NCI-H748 (cell line): Measurements from ENCODE around the gene DPP10.
A peak's percentile ranks its signal among the peaks of the same experiment; 100 is the strongest.
"Not testable (repeated sequence)": the region's sequence is repeated elsewhere in the genome, so short reads cannot be mapped to it uniquely, and the experiment has no call there.

Source experiments
- DNase-seq: peaks from one replicate; lab custom pipeline; 2025; ENCODE audit not compliant: unreplicated experiment; lab: John Stamatoyannopoulos, UW

DPP10 gene

DNA sequence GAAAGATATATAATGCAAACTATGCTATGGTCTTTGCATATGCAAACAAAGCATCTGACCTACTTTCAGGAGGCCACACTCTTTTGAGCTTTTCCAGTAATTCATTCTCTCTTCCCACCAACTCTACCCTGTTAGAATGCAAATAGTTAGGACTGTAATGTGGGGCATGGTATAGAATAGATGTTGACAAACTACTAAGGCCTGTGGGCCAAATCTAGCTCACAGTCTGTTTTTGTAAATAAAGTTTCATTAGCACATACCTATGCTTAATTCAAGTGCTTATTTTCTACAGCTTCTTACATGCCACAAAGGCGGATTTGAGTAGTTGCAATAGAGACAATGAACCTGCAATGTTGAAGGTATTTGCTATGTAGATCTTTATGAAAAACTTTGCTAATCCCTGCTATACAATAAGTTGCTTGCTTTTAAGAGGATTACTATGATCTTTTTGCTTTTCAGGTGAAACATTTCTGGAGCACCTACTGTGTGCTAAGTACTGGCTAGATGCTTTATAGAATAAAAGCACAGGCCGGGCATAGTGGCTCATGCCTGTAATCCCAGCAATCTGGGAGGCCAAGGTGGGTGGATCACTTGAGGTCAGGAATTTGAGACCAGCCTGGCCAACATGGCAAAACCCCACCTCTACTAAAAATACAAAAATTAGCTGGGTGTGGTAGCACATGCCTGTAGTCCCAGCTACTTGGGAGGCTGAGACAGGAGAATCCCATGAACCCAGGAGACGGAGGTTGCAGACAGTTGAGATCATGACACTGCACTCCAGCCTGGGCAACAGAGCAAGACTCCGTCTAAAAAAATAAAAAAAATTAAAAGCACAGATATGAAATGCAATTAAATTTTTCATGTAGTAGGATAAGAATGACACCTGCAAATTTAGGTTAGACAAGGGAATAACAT lies 267.8 kb downstream of the DPP10 start:
- DNase-seq = no peak

DNA sequence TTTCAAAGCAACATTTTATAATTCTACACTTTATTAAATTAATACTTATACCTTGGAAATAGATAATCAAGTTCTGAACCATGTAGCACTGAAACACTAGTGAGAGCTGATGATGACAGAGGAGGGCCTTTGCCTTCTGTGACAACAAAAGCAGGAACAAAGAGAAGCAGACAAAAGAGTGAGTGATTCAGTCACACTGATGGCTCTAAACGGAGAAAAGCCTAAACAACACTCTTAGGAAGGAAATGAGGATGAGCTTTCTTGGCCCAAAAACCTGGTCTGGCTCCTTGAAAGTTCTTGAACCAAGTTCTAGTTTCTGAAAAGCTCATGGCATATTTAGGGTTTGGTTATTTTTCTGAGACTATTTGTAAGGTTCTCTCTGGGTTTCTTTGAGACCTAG lies 271.9 kb downstream of the DPP10 start:
- DNase-seq = peak; percentile 34

DNA sequence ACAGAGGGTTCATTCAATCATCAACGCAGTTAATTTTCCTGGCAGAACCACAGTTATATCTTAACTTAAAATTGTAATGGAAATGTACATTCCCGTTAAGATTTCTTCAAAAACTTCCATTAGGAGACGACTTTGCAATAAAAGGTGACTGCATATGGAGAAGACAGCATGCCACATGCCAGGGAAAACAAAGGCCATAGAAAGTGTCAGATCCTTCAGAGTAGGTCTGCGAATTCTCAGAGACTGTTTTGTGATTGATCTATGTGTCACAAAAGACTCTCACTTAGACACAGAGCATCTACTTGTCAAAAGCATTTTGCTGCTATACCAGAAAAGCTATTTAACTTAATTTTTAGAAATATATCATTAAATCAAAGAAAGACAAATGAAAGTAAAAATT lies 274.6 kb downstream of the DPP10 start:
- DNase-seq = no peak

- no peak for DNase-seq
Observed at GRCh38 chr2:114724454-114724853, 282.0 kb downstream of the DPP10 start.

- DNase-seq = no peak
Observed at GRCh38 chr2:114727012-114727411, 284.6 kb downstream of the DPP10 start.

DNA sequence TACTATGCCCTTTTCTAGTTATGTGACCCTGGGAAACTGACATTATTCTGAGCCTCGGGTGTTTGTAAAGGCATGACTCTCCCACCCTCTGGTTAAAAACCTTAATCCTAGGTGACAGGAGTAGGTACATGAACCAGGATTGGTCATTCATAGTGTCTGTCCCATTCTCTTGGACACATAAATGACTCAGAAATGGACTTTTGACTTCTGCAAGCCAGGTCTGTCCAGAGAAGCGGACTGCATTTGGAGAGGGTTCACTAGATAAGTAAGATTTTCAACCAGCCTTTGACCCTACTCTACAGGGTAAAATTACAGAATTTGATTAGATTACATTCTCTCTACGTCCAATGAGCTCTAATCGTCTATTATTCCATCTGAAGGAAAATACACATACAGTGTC lies 285.9 kb downstream of the DPP10 start:
- no peak for DNase-seq

DNA sequence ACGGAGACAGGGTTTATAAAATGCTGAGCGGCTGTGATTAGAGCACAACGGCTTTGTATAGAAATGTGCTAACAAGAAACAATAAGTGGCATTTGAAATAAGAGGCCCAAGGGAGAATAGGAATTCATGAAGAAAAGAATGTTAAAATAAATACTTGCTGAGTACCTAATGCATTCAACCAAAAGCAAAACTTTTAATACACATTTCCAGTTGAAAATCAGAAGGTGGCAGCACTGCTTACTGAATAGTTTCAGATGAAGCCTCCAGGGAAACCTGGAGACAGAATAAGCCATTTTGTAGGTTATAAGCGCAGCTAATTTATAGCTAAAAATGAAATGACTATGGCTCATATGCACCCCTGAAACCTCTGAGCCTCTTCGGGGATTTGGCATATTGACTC lies 286.6 kb downstream of the DPP10 start:
- DNase-seq = peak; percentile 19

DNA sequence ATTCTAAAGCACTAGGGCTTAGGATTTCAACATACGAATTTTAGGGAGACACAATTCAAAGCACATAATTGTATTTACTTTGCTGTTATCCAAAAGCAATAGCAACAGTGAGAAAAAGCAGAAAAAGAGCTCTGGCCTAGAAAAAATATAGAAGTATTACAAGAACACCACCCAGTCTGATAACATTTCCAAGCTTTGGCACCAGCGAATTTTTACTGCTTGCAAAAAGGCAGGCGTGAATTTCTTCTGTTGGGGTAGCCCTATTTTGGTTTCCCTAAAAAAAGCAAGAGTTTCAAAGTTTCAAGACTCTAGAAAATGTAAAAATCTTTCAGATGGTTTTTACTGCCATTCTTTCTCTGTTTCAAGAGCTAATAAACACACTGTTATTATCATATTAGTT lies 292.7 kb downstream of the DPP10 start:
- DNase-seq = no peak

DNA sequence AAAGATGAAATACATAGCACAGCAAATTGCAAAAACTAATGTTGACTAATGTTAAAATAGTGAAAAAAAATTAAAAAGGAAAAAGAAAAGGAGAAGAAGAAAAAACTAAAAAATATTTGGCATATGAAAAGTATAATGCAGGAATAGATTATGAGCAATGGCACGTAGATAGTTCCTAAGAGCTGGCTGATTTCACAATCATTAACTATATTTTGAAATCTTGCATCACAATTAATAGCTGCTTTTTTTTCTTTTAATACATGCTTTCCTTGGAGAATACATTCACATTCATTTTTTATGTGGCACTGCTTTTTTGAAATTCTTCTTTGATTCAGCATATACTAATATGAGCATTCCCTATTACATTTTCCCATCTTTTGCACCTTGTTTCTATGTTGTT lies 299.8 kb downstream of the DPP10 start:
- no peak for DNase-seq

- DNase-seq = no peak
Observed at GRCh38 chr2:114745700-114746099, 303.3 kb downstream of the DPP10 start.

DNA sequence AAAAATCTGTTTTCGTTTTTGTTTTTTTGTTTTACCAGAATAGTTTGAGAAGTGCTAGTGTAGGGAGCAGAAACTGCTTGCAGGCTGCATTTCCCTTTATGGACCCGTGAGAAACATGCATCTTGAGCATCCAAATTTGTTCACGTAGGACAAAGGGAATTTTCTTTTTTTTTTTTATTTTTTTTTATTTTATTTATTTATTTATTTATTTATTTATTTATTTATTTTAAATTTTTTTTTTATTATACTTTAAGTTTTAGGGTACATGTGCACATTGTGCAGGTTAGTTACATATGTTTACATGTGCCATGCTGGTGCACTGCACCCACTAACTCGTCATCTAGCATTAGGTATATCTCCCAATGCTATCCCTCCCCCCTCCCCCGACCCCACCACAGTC lies 305.7 kb downstream of the DPP10 start:
- DNase-seq = not testable (repeated sequence)

GRCh38 chr2:114752425-114752824 lies 310.0 kb downstream of the DPP10 start:
- no peak for DNase-seq

GRCh38 chr2:114753145-114753544 lies 310.7 kb downstream of the DPP10 start:
- DNase-seq = no peak

GRCh38 chr2:114754907-114755563 lies 312.6 kb downstream of the DPP10 start:
- peak; percentile 69 for DNase-seq

- no peak for DNase-seq
Observed at GRCh38 chr2:114762376-114762775, 319.9 kb downstream of the DPP10 start.

- DNase-seq = no peak
Observed at GRCh38 chr2:114762986-114763385, 320.5 kb downstream of the DPP10 start.

- DNase-seq = no peak
Observed at GRCh38 chr2:114769110-114769509, 326.7 kb downstream of the DPP10 start.

GRCh38 chr2:114769991-114770390 lies 327.6 kb downstream of the DPP10 start:
- no peak for DNase-seq

GRCh38 chr2:114784046-114784445 lies 341.6 kb downstream of the DPP10 start:
- no peak for DNase-seq

DNA sequence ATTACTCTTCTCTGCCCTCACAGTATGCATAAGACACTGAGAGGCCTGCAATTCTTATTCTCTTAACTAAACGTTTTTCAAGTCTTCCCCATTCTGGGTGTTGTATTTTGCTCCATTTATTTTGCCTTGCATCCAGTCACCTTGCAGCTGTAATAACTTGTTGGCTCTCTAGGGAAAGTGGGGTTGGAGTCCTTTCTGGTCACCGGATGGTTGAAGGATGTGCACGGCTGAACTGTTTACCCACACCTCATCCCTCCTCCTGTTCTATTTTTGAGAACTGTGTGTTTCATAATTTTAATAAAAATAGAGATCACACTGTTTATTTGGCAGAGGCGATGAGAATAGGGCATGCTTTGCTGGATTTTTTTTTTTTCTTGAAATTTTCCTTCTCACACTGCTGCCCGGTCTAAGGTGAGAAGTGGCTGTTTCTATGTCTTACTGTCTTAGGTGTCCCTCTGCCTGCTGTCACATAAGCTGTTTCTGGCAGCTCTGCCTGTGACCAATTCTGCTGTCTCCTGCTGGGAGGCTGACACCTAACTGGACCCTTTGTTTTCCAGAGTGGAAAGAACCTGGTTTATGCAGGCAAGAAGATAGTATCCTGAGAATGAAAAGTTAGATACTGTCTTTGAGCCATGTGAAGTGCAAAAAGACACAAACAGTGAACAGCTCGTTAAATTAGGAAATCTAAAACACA lies 342.6 kb downstream of the DPP10 start:
- DNase-seq = no peak

DNA sequence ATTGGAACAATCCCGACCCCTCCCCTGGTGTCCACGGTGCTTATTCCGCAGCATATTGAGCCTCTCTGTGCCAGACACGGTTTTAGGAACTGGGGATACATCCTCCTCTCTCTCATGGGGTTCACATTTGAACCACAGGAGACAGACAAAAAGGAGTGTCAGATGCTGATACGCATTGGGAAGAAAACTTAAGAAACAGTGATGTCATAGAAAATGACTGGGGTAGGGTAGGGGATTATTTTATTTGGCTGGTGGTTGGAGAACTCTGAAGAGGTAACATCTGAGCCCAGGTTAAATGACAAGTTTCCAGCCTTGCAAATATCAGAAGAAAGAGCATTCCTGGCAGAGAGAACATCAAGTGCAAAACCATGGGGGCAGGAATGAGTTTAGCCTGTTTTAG lies 344.5 kb downstream of the DPP10 start:
- no peak for DNase-seq

- DNase-seq = no peak
Observed at GRCh38 chr2:114787486-114787885, 345.0 kb downstream of the DPP10 start.
